Ovary (tissue), 3 donors: ENCODE data around the gene GOLGA1.

ENCODE experiments used
- EP300 ChIP-seq: sonication (generic); formaldehyde crosslinking; IDR thresholded peaks from one replicate; pipeline ENCODE4 v1.6.1; 2017; ENCODE audit warnings: antibody characterized with exemption
- POLR2A ChIP-seq: fragments of 450-650 bp; IDR thresholded peaks from one replicate; pipeline ENCODE4 v1.6.1; 2017; ENCODE audit warnings: antibody characterized with exemption, mild to moderate bottlenecking, moderate library complexity
- TF ChIP-seq, protein P1 (sequence below), 3 donors: fragments of 450-650 bp in 2 of 3; fragments of 200-600 bp in 1 of 3; IDR thresholded peaks; one replicate each; pipeline versions ENCODE4 v1.5.1 to v1.8.0; 2016 to 2022; ENCODE audit warnings: antibody characterized with exemption in 3 of 3, mild to moderate bottlenecking in 1 of 3
- donor health status: DM: no; HTN: no; CAD: no.

DNA sequence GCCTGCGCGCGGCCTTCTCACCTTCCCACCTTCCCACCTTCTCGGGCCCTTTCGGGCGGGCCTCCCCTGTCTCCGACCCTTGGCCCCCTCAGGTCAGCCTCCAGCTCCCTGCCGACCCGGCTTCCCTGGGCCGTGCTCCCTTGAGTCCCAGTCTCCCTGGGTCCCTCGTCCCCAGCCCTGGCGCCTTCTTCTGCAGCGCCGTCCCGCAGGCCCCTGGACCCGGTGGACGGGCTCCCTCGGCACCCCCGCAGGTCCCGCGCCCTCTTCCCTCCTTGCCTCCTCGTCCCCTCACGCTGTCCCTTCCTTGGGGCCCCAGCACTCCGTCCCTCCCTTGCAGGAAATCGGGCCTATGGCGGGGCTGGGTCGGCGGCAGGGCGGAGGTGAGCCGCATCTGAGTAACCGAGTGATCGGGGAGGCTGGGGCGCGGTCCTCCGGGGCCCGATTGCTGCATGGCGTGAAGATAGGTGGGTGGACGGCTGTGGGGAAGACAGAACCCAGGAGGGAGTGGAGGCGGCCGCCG lies 71.4 kb downstream of the GOLGA1 start:
- TF ChIP-seq, protein P1, sequence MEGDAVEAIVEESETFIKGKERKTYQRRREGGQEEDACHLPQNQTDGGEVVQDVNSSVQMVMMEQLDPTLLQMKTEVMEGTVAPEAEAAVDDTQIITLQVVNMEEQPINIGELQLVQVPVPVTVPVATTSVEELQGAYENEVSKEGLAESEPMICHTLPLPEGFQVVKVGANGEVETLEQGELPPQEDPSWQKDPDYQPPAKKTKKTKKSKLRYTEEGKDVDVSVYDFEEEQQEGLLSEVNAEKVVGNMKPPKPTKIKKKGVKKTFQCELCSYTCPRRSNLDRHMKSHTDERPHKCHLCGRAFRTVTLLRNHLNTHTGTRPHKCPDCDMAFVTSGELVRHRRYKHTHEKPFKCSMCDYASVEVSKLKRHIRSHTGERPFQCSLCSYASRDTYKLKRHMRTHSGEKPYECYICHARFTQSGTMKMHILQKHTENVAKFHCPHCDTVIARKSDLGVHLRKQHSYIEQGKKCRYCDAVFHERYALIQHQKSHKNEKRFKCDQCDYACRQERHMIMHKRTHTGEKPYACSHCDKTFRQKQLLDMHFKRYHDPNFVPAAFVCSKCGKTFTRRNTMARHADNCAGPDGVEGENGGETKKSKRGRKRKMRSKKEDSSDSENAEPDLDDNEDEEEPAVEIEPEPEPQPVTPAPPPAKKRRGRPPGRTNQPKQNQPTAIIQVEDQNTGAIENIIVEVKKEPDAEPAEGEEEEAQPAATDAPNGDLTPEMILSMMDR (IDR thresholded peaks at IDR 0.05): no peak
- TF ChIP-seq POLR2A (no peak), EP300 (no peak)
